GM12878 (cell line): ENCODE data around the gene EED. TPM values are rescaled to one million over a fixed set of nuclear protein-coding genes. Genes with fewer than 3 reads are reported as not detected.

Source experiments
- CBFB ChIP-seq: IDR thresholded peaks from 2 replicates; pipeline ENCODE4 v1.6.1; 2016; ENCODE audit warnings: antibody characterized with exemption, low read depth
- ETV6 ChIP-seq, 2 experiments: fragments of 450-650 bp in 1 of 2; IDR thresholded peaks in 1 of 2; conservative IDR thresholded peaks in 1 of 2; 2 replicates each; pipeline ENCODE4 v1.6.1; 2014; ENCODE audit warnings: antibody characterized with exemption in 1 of 2, borderline replicate concordance in 1 of 2, low read depth in 1 of 2, mild to moderate bottlenecking in 1 of 2, moderate library complexity in 1 of 2
- FOXM1 ChIP-seq: IDR thresholded peaks from 2 replicates; pipeline ENCODE4 v1.6.1; 2012; ENCODE audit warnings: low read depth, mild to moderate bottlenecking, inconsistent platforms, low read length, moderate library complexity
- JUNB ChIP-seq: IDR thresholded peaks from 2 replicates; pipeline ENCODE4 v1.6.1; 2016; ENCODE audit warnings: antibody characterized with exemption, mild to moderate bottlenecking
- KDM1A ChIP-seq: fragments of 200-600 bp; sonication (generic); IDR thresholded peaks from 2 replicates; pipeline ENCODE4 v1.6.1; 2016; ENCODE audit warnings: borderline replicate concordance
- POU2F2 ChIP-seq: IDR thresholded peaks from 3 replicates; pipeline ENCODE4 v1.6.1; 2011; ENCODE audit warnings: low read depth, mild to moderate bottlenecking, low read length, borderline replicate concordance
- RELA ChIP-seq: fragments of 450-650 bp; IDR thresholded peaks from 2 replicates; pipeline ENCODE4 v1.8.0; 2014; ENCODE audit warnings: borderline replicate concordance; ENCODE audit not compliant: partially characterized antibody
- TBL1XR1 ChIP-seq: IDR thresholded peaks from 2 replicates; pipeline ENCODE4 v1.6.1; 2012; ENCODE audit warnings: low read depth, low read length, improper control_type of control experiment
- ZNF207 ChIP-seq: fragments of 450-650 bp; IDR thresholded peaks from 2 replicates; pipeline ENCODE4 v1.6.1; 2014; ENCODE audit warnings: antibody characterized with exemption, mild to moderate bottlenecking, borderline replicate concordance
- ZNF217 ChIP-seq: fragments of 450-650 bp; IDR thresholded peaks from 2 replicates; pipeline ENCODE4 v1.6.1; 2017; ENCODE audit warnings: antibody characterized with exemption, mild to moderate bottlenecking
- polyA plus RNA-seq, 11 experiments: library from polyadenylated mRNA; depleted of rRNA in 4 of 11; unstranded in 6 of 11; stranded (reverse) in 5 of 11; fragments of >200 nt; fragmentation: Nextera tagmentation in 4 of 11; fragmentation: Illumina TruSeq in 1 of 11; extraction: Ambion mirVana in 4 of 11; extraction: Trizol in 1 of 11; gene quantifications; 1 replicate in 1 of 11; 2 replicates in 10 of 11; pipeline versions ENCODE4 v1.2.1 to v1.2.3, GENCODE V29; 2011 to 2016; ENCODE audit warnings: inconsistent platforms in 2 of 11, missing spikeins in 2 of 11, low read depth in 1 of 11
- total RNA-seq, 4 experiments: library from RNA; depleted of rRNA in 3 of 4; stranded (reverse); fragments of >200 nt in 3 of 4; fragmentation: Illumina TruSeq in 1 of 4; extraction: Trizol in 1 of 4; gene quantifications; 2 replicates each; pipeline versions ENCODE4 v1.2.1 to v1.2.3, GENCODE V29; 2013 to 2021
- TF ChIP-seq, protein P1 (sequence below): fragments of 450-650 bp; IDR thresholded peaks from 2 replicates; pipeline ENCODE4 v1.6.1; 2017; ENCODE audit warnings: mild to moderate bottlenecking
- TF ChIP-seq, protein P2 (sequence below): fragments of 450-650 bp; IDR thresholded peaks from 2 replicates; pipeline ENCODE4 v1.6.1; 2018; ENCODE audit warnings: mild to moderate bottlenecking, low read depth, moderate library complexity; ENCODE audit not compliant: partially characterized antibody
- TF ChIP-seq, protein P3 (sequence below), 3 experiments: IDR thresholded peaks in 2 of 3; conservative IDR thresholded peaks in 1 of 3; 2 replicates each; pipeline ENCODE4 v1.5.1; 2011; ENCODE audit warnings: low read depth in 3 of 3, low read length in 3 of 3, mild to moderate bottlenecking in 3 of 3, control low read depth in 2 of 3, moderate library complexity in 2 of 3, inconsistent platforms in 1 of 3, mixed read lengths in 1 of 3; ENCODE audit not compliant: control insufficient read depth in 2 of 3, insufficient read depth in 1 of 3; ENCODE audit errors: extremely low read depth in 1 of 3
- TF ChIP-seq, protein P4 (sequence below): fragments of 450-650 bp; IDR thresholded peaks from 2 replicates; pipeline ENCODE4 v1.6.1; 2016; ENCODE audit warnings: mild to moderate bottlenecking, moderate library complexity, borderline replicate concordance
- TF ChIP-seq, protein P5 (sequence below): IDR thresholded peaks from 2 replicates; pipeline ENCODE4 v1.6.1; 2012; ENCODE audit warnings: low read length, inconsistent platforms
- TF ChIP-seq, protein P6 (sequence below): IDR thresholded peaks from 2 replicates; pipeline ENCODE4 v1.6.1; 2012; ENCODE audit warnings: low read depth, low read length, improper control_type of control experiment

EED gene
- total and polyA plus RNA-seq, 10 of the 15 experiments (the other 5 are each of a cell fraction or from before 2014, with no cell fraction given): 41.5 to 140 (median 72.2) TPM

DNA sequence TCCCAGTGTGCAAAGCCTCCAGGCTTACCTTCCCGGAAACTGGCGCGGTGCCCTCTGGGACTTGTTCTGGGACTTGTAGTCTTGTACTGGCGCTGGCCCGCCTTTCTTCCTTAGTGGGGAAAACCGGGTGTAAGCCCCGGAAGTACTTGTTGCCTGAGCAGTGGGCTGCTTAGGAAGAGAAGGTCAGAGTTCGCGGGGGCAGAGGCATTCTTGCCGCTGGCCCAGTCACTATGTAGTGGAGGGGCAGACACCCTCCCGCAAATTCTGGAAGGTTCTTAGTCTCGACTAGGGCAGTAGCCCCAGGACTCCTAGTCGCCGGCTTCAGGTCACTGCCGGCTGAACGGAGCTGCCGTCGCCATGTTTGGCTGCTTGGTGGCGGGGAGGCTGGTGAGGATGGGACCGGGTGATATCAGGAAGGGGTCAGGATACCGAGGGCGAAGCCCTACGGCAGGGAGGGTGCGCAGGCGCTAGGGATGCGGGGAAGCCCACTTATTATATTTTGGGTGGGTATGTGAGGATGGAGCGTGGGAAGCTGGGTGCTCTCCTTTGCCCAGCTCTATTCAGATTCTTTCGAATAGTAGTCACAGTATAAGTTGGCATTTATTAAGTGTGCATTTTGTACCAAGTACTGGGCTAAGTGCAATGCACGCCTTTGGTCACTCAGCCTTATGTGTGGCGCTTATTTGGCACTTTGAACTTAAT, 57.7 kb downstream of the EED start, which contains the start of gene HIKESHI (continued):
- TF ChIP-seq, protein P1, sequence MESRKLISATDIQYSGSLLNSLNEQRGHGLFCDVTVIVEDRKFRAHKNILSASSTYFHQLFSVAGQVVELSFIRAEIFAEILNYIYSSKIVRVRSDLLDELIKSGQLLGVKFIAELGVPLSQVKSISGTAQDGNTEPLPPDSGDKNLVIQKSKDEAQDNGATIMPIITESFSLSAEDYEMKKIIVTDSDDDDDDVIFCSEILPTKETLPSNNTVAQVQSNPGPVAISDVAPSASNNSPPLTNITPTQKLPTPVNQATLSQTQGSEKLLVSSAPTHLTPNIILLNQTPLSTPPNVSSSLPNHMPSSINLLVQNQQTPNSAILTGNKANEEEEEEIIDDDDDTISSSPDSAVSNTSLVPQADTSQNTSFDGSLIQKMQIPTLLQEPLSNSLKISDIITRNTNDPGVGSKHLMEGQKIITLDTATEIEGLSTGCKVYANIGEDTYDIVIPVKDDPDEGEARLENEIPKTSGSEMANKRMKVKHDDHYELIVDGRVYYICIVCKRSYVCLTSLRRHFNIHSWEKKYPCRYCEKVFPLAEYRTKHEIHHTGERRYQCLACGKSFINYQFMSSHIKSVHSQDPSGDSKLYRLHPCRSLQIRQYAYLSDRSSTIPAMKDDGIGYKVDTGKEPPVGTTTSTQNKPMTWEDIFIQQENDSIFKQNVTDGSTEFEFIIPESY: peak; percentile 51; the same call in 1 of the 2 replicates
- TF ChIP-seq ZNF207 (peak; percentile 85; the same call in 1 of the 2 replicates), ZNF217 (no peak), TBL1XR1 (peak; percentile 95), POU2F2 (peak; percentile 49; the same call in 1 of the 3 replicates), CBFB (peak; percentile 48; the same call in 1 of the 2 replicates), JUNB (no peak), FOXM1 (no peak), RELA (peak; percentile 82), KDM1A (no peak), ETV6 (conservative IDR thresholded peaks at IDR 0.05 in 1 of 2, IDR thresholded peaks at IDR 0.05 in 1 of 2; ENCODE audit: borderline replicate concordance in 1 of 2, low read depth in 1 of 2) (no peak)
- TF ChIP-seq, protein P2, sequence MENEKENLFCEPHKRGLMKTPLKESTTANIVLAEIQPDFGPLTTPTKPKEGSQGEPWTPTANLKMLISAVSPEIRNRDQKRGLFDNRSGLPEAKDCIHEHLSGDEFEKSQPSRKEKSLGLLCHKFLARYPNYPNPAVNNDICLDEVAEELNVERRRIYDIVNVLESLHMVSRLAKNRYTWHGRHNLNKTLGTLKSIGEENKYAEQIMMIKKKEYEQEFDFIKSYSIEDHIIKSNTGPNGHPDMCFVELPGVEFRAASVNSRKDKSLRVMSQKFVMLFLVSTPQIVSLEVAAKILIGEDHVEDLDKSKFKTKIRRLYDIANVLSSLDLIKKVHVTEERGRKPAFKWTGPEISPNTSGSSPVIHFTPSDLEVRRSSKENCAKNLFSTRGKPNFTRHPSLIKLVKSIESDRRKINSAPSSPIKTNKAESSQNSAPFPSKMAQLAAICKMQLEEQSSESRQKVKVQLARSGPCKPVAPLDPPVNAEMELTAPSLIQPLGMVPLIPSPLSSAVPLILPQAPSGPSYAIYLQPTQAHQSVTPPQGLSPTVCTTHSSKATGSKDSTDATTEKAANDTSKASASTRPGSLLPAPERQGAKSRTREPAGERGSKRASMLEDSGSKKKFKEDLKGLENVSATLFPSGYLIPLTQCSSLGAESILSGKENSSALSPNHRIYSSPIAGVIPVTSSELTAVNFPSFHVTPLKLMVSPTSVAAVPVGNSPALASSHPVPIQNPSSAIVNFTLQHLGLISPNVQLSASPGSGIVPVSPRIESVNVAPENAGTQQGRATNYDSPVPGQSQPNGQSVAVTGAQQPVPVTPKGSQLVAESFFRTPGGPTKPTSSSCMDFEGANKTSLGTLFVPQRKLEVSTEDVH: peak; percentile 80
- TF ChIP-seq, protein P3, sequence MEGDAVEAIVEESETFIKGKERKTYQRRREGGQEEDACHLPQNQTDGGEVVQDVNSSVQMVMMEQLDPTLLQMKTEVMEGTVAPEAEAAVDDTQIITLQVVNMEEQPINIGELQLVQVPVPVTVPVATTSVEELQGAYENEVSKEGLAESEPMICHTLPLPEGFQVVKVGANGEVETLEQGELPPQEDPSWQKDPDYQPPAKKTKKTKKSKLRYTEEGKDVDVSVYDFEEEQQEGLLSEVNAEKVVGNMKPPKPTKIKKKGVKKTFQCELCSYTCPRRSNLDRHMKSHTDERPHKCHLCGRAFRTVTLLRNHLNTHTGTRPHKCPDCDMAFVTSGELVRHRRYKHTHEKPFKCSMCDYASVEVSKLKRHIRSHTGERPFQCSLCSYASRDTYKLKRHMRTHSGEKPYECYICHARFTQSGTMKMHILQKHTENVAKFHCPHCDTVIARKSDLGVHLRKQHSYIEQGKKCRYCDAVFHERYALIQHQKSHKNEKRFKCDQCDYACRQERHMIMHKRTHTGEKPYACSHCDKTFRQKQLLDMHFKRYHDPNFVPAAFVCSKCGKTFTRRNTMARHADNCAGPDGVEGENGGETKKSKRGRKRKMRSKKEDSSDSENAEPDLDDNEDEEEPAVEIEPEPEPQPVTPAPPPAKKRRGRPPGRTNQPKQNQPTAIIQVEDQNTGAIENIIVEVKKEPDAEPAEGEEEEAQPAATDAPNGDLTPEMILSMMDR (IDR thresholded peaks at IDR 0.05 in 2 of 3, conservative IDR thresholded peaks at IDR 0.05 in 1 of 3; ENCODE audit: control insufficient read depth in 2 of 3, extremely low read depth in 1 of 3, insufficient read depth in 1 of 3, low read depth in 3 of 3, low read length in 3 of 3): no peak
- TF ChIP-seq, protein P4, sequence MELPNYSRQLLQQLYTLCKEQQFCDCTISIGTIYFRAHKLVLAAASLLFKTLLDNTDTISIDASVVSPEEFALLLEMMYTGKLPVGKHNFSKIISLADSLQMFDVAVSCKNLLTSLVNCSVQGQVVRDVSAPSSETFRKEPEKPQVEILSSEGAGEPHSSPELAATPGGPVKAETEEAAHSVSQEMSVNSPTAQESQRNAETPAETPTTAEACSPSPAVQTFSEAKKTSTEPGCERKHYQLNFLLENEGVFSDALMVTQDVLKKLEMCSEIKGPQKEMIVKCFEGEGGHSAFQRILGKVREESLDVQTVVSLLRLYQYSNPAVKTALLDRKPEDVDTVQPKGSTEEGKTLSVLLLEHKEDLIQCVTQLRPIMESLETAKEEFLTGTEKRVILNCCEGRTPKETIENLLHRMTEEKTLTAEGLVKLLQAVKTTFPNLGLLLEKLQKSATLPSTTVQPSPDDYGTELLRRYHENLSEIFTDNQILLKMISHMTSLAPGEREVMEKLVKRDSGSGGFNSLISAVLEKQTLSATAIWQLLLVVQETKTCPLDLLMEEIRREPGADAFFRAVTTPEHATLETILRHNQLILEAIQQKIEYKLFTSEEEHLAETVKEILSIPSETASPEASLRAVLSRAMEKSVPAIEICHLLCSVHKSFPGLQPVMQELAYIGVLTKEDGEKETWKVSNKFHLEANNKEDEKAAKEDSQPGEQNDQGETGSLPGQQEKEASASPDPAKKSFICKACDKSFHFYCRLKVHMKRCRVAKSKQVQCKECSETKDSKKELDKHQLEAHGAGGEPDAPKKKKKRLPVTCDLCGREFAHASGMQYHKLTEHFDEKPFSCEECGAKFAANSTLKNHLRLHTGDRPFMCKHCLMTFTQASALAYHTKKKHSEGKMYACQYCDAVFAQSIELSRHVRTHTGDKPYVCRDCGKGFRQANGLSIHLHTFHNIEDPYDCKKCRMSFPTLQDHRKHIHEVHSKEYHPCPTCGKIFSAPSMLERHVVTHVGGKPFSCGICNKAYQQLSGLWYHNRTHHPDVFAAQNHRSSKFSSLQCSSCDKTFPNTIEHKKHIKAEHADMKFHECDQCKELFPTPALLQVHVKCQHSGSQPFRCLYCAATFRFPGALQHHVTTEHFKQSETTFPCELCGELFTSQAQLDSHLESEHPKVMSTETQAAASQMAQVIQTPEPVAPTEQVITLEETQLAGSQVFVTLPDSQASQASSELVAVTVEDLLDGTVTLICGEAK: peak; percentile 98
- TF ChIP-seq, protein P5, sequence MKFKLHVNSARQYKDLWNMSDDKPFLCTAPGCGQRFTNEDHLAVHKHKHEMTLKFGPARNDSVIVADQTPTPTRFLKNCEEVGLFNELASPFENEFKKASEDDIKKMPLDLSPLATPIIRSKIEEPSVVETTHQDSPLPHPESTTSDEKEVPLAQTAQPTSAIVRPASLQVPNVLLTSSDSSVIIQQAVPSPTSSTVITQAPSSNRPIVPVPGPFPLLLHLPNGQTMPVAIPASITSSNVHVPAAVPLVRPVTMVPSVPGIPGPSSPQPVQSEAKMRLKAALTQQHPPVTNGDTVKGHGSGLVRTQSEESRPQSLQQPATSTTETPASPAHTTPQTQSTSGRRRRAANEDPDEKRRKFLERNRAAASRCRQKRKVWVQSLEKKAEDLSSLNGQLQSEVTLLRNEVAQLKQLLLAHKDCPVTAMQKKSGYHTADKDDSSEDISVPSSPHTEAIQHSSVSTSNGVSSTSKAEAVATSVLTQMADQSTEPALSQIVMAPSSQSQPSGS: no peak
- TF ChIP-seq, protein P6, sequence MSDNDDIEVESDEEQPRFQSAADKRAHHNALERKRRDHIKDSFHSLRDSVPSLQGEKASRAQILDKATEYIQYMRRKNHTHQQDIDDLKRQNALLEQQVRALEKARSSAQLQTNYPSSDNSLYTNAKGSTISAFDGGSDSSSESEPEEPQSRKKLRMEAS: no peak
